GM18508 (cell line): ENCODE data around the gene DBH.
"Not testable (repeated sequence)": the region's sequence is repeated elsewhere in the genome, so short reads cannot be mapped to it uniquely, and the experiment has no call there.

ENCODE experiments used
- ATAC-seq: cut with Tn5 transposase; IDR thresholded peaks from one replicate; pipeline ENCODE4 v1.9.1; 2021; ENCODE audit warnings: moderate number of reproducible peaks; ENCODE audit not compliant: insufficient read depth, unreplicated experiment

DBH gene

DNA sequence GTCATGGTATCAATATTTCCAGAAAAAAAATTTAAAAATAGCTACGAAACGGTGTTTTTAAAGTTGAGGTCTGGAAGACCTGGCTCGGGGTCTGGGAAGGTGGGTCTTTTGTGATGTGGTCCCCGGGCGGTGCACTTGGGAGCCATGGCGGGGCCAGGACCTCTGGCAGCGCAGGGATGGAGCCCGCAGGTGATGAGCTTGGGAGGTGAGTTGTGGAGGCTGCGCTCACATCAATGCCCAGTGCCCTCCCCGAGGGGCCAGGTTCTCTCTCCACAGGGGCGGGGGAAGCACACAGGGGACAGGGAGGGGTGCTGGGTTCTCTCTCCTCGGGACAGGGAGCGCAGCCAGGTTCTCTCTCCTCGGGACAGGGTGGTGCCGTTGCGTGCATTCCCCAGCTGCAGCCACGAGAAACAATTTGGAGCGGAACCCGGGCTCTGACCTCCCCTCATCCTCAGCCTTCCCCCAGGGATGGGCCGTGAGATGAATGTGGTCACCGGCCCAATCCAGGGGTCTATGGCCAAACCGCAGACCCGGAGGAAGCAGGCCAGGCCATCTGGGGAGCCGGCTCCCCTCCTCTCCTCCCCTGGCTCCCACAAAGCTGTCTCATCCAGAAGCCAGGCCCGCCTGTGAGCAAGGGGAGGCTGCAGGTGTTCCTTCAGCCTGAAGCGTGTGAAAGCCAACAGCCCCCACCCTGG, 25.8 kb downstream of the DBH start:
- no peak for ATAC-seq

DNA sequence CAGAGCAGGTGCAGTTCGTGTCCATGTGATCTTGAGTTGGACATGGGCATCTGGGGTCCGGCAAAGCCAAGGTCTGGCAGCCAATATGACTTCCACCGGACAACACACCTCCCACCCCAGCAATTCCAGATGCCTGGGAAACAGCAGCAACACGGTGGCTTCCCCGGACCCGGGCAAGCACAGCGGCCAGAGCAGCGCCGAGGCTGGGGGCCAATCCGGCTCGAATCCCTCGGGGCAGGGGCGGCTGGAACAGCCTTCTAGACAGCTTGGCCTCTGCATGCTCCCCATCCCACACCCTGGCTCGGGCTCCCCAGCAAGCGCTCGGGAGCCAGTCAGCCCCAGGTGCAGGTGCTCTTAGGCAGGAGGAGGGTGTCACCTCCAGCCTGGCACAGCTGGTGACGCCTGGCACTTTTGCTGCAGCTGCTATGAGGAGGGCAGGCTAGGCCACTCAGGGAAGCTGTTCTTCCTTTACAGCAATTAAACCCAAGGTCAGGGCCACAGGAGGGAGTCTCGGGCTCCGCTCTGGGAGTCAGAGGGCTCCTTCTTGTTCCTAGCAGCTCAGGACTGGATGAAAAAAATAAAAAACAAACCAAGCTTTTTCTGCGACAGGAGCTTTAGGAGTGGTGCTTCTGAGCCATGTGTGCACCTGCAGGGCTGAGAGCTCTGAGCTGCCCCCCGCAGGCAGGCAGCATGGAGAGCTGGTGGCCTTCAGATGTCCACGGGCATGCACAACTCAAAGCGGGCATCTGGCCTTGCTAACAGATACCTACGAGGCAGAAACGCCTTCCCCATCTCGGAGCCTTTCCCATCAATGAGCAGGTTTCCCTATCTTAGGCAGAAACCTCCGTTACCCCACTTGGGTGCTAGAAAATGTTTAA, 28.2 kb downstream of the DBH start:
- no peak for ATAC-seq

DNA sequence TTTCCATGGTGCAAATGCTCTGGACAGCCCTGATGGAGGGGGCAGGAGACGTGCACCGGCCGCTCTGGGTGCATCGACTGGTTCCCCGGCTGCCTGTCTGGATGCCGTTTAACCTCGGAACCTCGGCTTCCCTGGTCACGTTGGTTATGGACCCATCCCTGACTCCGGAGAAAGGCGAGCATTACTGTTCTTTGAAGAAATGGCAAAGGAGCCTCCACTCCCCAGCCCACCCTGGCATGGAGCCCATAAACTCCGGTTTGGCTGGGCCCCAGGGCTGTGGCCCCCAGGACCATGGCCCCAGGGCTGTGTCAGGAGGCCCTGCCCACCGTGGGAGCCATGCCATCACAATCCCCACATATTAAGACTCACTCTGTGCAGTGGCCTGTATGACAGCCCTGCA, 28.9 kb downstream of the DBH start:
- no peak for ATAC-seq

DNA sequence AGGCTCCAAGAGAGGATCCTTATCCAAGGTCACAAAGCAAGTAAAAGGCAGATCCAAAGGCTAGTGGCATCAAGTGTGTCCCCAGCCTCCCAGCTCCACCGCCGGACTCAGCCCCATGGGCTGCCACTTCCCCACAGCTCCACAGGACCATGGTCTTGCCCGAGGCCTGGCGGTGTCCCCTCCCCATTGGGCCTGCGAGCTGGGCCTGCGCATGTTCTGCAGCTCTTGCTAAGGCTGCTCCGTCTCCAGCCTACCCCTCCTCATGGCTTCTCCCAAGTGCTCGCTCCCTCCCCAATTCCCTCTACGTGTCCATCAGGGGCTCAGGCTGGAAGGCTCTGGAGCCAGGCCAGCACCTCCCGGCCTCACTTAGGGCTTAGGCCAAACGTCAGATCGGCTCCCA, 29.4 kb downstream of the DBH start:
- no peak for ATAC-seq

DNA sequence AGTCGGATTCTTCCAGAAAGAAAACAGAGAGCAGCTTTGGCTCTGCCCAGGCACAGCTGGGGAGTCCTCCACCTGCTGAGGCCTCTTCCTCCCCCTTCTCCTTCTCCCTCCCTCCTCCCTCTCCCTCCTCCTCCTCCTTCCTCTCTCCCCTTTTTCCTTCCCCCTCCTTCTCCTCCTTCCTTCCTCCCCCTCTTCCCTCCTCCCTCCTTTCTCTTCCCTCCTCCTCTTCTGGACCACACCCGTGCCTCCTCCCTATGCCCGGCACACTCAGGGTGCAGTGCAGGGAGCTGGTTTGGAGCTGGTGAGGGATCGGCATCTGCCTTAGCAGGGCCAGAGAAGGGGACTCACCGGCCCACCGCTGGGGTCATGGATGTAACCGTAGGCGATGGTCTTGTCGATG, 30.2 kb downstream of the DBH start:
- ATAC-seq = no peak

DNA sequence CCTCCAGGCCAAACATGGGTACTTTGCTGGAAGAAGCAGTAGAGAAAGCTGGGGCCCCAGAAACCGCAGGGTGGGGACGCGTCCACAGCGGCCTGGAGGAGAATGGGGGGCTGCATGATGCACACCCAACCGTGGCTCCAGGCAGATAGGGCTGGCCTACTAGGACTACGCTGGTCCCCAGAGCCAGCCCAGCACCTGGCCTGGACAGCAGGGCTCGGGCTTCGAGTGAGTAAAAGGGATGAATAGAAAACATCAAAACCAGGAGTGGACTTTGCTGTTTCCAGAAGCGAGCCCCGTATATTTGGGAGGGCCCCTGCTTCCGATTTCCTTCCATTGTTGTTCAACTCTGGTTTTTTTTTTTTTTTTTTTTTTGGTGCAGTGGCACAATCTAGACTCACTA, 30.7 kb downstream of the DBH start:
- ATAC-seq = no peak

DNA sequence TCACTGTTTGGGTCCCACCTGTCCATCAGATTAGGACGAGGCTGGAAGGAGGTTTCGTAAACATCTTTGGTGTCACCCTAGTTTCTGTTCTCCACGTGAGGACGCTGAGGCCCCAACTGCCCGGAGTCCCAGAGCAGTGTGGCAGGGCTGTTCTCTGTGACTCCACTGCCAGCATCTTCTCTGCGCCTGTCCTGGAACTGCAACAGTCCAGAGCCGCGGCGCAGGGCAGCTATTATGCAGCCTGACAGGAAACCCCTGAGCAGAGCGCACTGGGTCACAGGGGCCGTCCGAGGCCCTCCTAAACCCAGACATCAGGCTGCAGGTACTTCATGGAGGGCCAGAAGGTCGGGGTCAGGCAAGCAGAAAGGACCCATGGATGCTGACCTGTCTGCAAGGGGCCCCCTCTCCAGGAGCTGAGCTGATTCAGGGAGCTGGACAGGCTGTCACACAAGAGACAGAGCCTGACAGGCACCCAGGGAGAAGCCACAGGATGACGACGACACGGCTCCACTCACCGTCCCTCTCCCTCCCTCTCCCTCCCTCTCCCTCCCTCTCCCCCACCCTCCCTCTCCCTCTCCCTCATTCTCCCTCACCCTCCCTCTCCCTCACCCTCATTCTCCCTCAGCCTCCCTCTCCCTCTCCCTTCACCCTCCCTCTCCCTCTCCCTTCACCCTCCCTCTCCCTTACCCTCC, 31.7 kb downstream of the DBH start:
- no peak for ATAC-seq

DNA sequence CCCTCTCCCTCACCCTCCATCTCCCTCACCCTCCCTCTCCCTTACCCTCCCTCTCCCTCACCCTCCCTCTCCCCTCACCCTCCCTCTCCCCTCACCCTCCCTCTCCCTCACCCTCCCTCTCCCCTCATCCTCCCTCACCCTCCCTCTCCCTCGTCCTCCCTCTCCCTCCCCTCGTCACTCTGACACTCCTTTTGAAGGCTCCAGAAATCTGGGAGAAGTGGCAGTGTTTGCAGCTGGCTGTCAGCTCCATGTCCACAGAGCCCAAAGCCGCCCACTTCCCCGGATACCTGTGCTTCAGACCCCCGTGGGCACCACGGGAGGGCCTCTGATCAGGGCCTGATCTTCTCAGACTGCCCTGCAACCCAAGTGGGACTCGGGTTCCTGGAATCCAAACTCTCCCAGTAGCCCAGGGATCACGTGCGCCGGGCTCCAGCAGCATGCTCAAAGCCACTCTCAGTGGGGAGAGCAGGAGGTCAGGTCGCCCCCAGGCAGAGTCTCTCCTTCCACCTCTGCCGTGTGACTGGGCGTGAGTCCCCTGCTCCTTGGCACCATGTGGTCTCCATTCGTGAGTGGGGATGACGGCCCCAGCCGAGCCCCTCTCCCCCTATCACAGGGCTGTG, 33.1 kb downstream of the DBH start:
- ATAC-seq = no peak

DNA sequence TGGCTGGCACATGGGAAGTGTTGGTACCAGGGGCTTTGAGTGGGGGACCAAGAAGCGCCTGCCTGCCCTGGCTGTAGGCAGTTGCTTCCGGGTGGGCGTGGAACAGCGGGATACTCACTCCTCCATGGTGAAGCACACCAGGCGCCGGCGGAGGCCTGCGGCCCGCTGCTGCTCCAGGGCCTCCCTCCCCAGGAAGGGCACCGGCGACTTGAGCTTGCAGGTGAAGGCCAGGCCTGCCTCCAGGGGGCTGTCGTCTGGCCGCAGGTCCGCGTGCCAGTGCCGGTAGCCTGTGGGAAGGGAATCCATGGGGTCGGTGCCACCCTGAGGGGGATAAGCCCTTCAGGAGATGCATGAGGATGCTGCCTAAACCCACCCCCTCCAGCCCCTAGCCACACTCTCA, 34.3 kb downstream of the DBH start:
- ATAC-seq = no peak

DNA sequence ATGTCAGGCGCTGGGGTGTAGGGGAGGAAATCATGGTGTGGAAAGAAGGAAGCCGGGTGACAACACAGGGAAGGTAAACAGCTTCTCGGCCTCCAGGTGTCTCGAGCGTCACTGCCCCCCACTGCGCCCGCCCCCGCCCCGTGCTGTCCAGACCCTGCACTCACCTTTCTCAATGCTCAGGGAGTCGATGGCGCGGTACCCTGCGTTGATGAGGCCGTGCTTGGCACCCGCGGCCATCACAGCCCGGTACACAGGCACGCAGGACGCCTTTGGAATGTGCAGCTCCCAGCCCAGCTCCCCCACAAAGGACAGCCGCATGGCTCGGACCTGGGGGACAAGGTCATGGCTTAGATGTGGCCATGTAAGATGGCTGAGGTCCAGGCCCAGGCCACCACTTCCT, 35.2 kb downstream of the DBH start:
- ATAC-seq = no peak

DNA sequence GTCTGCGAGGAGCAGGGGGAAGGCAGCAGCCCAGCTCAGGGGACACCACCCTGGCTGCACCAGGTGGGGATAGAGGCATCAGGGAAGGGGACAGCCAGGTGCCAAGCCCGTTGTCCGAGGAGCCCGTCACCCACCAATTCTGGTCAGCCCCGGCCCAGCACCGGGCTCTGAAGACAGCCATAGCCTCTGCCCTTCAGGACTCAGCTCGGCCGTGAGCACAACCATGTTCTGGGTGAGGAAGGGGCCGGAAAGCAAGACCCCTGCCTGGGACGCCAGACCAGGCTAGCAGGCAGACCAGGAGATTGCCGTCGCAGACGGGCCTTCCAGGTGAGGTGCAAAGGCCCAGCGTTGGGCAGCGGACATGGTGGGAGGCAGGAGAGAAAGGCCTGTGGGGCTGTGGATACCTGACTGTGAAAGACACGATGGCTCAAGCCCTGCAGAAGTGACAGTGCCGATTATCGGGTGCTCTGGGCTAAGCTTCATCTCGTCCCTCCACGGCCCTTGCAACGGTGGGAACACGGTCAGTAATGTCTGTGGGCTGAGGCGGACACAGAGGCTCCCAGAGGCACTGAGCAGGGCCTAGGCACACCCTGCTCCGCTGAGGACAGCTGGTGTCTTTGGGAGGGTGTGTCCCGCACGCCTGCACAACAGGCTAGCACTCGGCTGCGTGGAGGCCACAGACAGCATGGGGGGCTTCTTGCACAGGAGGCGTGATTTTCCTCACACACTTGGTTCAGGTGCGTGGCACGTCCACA, 36.5 kb downstream of the DBH start:
- no peak for ATAC-seq

DNA sequence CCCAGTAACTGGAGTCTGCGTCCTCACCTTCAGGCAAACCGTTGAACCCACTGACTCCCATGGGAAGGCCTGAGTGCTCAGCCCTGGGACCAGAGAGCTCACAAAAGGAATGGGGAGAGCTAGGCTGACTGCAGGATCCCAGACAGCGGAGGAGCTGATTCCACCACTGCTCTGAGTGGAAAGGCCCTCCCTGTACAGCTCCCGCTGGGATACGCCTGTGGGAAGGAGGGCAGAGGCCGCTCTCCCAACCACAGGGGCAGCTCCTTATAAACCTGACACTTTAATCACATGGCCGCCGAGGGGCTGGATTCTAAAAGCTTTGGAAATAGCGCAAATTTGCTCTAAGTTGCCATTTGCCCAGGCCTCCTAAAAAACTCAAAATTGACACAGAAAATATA, 37.1 kb downstream of the DBH start:
- no peak for ATAC-seq

DNA sequence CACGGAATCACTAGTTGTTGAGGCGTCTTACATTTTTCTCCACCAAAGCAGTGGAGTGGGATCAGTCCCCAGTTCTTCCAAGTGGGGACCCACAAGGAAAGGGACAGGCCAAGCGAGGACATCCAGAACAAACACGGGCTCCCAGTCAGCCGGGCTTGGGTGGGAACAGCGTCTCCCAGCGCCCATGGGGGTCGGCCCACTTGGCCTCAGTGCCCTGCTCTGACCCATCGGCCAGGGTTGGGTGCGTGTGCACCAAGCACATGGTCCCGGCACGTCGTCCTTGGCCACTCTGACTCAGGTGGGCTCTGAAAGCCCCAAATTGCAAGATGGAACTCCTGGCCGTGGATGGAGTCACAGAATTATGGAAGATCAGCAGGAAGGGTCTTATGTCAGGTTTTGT, 37.9 kb downstream of the DBH start:
- ATAC-seq = no peak

DNA sequence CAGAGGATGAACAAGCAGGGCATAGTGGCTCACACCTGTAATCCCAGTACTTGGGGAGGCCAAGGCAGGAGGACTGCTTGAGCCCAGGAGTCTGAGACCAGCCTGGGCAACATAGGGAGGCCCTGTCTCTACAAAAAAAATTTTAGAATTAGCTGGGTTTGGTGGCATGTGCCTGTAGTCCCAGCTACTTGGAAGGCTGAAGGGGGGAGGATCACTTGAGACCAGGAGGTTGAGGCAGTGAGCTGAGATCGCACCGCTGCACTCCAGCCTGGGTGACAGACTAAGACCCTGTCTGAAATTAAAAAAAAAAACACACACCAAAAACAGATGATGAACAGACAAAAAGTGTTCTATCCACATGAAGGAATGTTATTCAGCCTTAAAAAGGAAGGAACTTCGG, 39.6 kb downstream of the DBH start:
- not testable (repeated sequence) for ATAC-seq

DNA sequence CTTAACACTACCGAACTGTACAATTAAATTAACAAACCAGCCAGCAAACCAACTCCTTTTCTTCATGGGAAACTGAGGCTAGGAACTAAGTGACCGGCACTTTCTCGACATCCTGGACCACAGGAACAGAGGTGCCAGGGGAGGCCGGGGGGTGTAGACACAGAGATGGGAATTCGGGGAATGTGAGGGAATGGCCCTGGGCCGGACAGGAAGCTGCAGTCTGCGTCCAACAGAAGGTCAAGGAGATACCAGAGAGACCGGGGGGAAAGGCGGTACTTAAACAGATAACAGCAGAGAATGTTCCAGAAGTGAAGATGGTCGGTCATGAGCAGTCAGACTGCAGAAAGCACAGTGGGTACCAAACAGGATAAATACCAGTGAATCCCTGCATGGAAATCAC, 40.3 kb downstream of the DBH start:
- ATAC-seq = no peak

DNA sequence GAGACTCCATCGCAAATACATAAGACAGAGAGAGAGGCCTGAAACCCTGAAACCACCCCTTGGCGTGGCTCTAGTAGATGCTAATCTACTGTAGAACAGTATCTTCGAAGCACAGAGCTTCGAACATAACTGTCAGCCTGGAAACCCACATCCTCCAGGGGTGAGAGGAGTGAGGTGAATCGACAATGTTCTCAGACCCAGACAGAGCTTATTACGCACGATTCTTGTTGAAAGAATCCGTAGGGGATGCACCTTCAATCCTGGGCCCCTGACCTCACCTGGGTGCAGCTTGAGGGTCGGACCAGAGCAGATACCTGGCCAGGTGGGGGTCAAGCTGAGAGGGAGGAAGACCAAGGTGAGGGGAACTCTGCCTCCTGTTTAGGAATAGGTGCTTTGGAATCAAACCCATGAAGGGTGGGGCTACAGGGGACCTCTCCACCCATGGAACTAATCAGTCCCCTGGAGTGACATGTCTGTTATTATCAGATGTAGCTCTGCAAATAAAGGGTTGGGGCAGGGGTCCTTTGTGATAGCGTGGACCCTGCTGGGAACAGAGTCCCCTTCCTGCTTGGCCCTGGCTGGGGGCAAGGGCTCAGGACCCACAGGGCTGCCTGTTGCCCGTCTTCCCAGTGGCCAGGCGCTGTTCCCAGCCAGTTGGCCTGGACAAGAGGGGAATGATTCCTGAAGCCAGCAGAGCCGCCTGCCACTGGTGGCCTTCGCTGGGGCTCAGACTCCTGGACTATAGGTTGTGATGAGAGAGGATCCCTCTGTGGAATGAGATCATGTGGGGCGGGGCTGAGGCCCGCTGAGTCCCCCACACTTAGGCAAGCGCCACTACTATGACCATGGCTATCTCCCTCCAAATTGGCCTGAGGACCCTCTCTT, 41.2 kb downstream of the DBH start:
- ATAC-seq = no peak

DNA sequence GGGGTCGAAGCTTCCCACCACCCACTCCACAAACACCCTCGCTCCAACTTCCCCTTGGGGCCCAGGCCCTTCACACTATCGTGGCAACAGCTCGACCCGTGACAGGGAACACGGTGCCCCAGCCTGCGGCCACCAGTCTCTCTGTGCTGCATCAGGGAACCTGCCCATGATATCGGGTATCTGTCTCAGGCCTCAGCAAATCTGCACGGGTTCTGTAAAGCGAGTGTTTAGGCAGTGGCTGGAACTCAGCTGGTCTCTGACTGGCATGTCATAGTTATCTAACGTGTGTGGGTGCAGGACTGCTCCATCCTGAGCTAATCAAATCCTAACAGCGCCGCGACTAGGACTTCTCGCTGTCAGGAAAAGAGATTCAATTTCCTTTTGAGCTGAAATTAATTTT, 42.9 kb downstream of the DBH start:
- no peak for ATAC-seq

DNA sequence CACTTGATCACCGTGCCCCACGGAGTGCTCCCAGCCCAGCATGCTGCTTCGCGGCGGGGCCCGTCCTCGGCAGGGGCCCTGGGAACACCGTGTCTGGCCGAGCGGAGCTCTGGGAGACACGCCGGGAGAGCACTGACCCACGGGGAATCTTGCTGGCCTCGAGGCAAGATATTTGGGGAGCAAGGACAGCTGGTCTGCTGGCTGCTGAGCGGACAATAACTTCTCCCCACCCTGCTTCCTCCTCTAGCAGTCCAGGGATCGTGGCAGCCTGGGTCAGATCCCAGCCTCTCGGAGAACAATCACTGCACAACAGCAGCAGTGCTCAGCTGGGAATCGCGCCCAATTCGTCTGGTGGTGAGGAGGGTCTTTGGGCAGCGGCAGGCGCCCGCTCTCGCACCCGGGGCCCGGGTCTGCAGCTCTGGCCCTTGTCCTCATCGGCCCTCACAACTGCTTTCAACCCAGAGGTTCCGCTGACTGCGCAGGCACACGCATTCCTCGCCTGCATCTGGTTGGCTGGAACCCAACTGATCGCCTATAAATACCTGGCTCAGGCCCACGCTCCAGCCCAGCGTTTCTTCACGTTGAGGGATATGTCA, 43.4 kb downstream of the DBH start:
- no peak for ATAC-seq
